Smooth muscle cell (in vitro differentiated cells): Measurements from ENCODE around the gene IRAK3. TPM values are rescaled to one million over a fixed set of nuclear protein-coding genes. Genes with fewer than 3 reads are reported as not detected.
"Not testable (repeated sequence)": the region's sequence is repeated elsewhere in the genome, so short reads cannot be mapped to it uniquely, and the experiment has no call there.

Experiments
- DNase-seq: peaks from one replicate; lab custom pipeline; 2025; ENCODE audit not compliant: unreplicated experiment; lab: John Stamatoyannopoulos, UW
- H2AFZ ChIP-seq: fragments of 200-600 bp; sonication (generic); 2 replicates; pipeline ENCODE4 v1.6.0; 2016; ENCODE audit warnings: antibody characterized with exemption, low read depth, mild to moderate bottlenecking
- H3F3A ChIP-seq: fragments of 200-600 bp; sonication (generic); 2 replicates; pipeline ENCODE4 v1.6.0; 2017; ENCODE audit warnings: antibody characterized with exemption, low read depth
- H3K27ac ChIP-seq: fragments of 200-600 bp; sonication (generic); 2 replicates; pipeline ENCODE4 v1.5.1; 2016; ENCODE audit warnings: low read depth, mild to moderate bottlenecking
- H3K27me3 ChIP-seq: fragments of 200-600 bp; sonication (generic); 2 replicates; pipeline ENCODE4 v1.6.1; 2016; ENCODE audit warnings: low read depth, mild to moderate bottlenecking
- H3K36me3 ChIP-seq: fragments of 200-600 bp; sonication (generic); 2 replicates; pipeline ENCODE4 v1.5.1; 2016; ENCODE audit warnings: low read depth
- H3K4me1 ChIP-seq: fragments of 200-600 bp; sonication (generic); 2 replicates; pipeline ENCODE4 v1.5.1; 2016; ENCODE audit warnings: low read depth
- H3K4me2 ChIP-seq: fragments of 200-600 bp; sonication (generic); 2 replicates; pipeline ENCODE4 v1.6.0; 2016; ENCODE audit warnings: mild to moderate bottlenecking
- H3K4me3 ChIP-seq: fragments of 200-600 bp; sonication (generic); 2 replicates; pipeline ENCODE4 v1.5.1; 2016; ENCODE audit warnings: mild to moderate bottlenecking
- H3K79me2 ChIP-seq: fragments of 200-600 bp; sonication (generic); 2 replicates; pipeline ENCODE4 v1.6.0; 2016; ENCODE audit warnings: low read depth, mild to moderate bottlenecking
- H3K9ac ChIP-seq: fragments of 200-600 bp; sonication (generic); 2 replicates; pipeline ENCODE4 v1.6.0; 2016; ENCODE audit warnings: low read depth
- H3K9me3 ChIP-seq: fragments of 200-600 bp; sonication (generic); replicated peaks from 2 replicates; pipeline ENCODE4 v1.5.1; 2016; ENCODE audit warnings: low read depth
- H4K20me1 ChIP-seq: fragments of 200-600 bp; sonication (generic); 2 replicates; pipeline ENCODE4 v1.6.0; 2016; ENCODE audit warnings: low read depth
- WGBS: methylation state at CpG from one replicate; pipeline ENCODE4 v1.1.7; 2016; ENCODE audit warnings: low lambda C conversion rate; 5-methylcytosine and 5-hydroxymethylcytosine counted together
- polyA plus RNA-seq: library from polyadenylated mRNA; unstranded; fragments of >200 nt; fragmentation: Nextera tagmentation; extraction: Ambion mirVana; gene quantifications from 2 replicates; pipeline ENCODE4 v1.2.1, GENCODE V29; 2016
- total RNA-seq: library from RNA; depleted of rRNA; stranded (reverse); fragments of >200 nt; gene quantifications from 2 replicates; pipeline ENCODE4 v1.2.3, GENCODE V29; 2014
- TF ChIP-seq, protein P1 (sequence below): fragments of 200-600 bp; sonication (generic); IDR thresholded peaks from 2 replicates; pipeline ENCODE4 v1.5.1; 2017; ENCODE audit warnings: borderline replicate concordance, mild to moderate bottlenecking, antibody characterized with exemption; ENCODE audit not compliant: insufficient read depth, poor library complexity, severe bottlenecking

Gene IRAK3
- total and polyA plus RNA-seq, 2 experiments from 2014 or later = 2.4 to 5.3 TPM

DNA sequence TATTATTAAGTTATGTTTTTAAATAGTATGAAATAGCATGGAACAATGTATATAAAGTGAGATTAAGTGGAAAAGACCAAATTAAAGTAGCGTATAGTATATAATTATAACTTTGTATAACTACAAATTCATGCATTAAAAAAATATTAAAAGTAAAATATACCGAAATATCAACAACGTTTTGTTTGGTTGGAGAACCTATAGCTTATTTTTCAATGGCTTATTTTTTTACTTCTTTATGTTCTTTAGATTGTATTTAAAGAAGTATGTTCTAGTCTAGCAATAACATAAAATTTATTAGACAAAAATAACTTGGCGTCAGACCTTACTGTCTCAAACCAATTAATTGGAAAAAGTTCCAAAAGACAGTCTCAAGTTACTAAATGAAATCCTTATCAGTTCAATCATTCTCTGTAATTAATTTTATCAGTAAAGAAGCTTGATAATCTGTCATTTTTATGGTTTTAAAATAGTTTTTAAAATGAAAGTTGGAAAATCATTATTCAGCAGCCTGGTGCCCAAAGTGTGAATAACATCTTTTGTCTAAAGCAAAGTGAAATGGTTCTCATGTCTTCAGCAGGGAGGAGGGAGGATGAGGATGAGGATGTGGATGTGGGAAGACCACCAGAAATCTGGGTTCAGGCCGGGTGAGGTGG, 46.7 kb downstream of the IRAK3 start:
- Histone ChIP-seq H3K27ac (no peak overlapping the region), H3K4me2 (peak overlapping the region; percentile 95), H3K27me3 (no peaks in the 10 kb centered on the region), H3K4me3 (peak overlapping the region; percentile 81), H3K9ac (no peak overlapping the region), H3K9me3 (no peaks in the 10 kb centered on the region), H3K36me3 (no peaks in the 10 kb centered on the region), H3F3A (peaks cover 7% of the 10 kb centered on the region), H4K20me1 (no peaks in the 10 kb centered on the region), H3K79me2 (no peaks in the 10 kb centered on the region), H3K4me1 (peaks cover 11% of the 10 kb centered on the region), H2AFZ (peak overlapping the region; percentile 95)
- TF ChIP-seq, protein P1, sequence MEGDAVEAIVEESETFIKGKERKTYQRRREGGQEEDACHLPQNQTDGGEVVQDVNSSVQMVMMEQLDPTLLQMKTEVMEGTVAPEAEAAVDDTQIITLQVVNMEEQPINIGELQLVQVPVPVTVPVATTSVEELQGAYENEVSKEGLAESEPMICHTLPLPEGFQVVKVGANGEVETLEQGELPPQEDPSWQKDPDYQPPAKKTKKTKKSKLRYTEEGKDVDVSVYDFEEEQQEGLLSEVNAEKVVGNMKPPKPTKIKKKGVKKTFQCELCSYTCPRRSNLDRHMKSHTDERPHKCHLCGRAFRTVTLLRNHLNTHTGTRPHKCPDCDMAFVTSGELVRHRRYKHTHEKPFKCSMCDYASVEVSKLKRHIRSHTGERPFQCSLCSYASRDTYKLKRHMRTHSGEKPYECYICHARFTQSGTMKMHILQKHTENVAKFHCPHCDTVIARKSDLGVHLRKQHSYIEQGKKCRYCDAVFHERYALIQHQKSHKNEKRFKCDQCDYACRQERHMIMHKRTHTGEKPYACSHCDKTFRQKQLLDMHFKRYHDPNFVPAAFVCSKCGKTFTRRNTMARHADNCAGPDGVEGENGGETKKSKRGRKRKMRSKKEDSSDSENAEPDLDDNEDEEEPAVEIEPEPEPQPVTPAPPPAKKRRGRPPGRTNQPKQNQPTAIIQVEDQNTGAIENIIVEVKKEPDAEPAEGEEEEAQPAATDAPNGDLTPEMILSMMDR = peak; percentile 18
- DNase-seq = no peak
- WGBS = 48% methylated on average over 5 of the region's 5 CpGs

DNA sequence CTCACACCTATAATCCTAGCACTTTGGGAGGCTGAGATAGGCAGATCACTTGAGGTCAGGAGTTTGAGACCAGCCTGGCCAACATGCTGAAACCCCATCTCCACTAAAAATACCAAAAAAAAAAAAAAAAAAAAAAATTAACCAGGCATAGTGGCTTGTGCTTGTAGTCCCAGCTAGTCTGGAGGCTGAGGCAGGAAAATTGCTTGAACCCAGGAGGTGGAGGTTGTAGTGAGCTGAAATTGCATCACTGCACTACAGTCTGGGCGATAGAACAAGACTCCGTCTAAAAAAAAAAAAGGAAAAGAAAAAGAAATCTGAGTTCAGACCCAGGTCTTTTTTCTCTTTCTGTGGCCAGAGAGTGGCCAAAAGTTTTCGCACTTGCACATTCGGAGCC, 47.3 kb downstream of the IRAK3 start:
- not testable (repeated sequence) for H3F3A ChIP-seq, H3K9ac ChIP-seq, H3K4me2 ChIP-seq, H3K9me3 ChIP-seq, DNase-seq, H3K27ac ChIP-seq, H3K36me3 ChIP-seq, H3K27me3 ChIP-seq, H3K79me2 ChIP-seq, H4K20me1 ChIP-seq, H3K4me3 ChIP-seq, H2AFZ ChIP-seq
- WGBS = 99% methylated on average over 4 of the region's 4 CpGs
- peaks cover 11% of the 10 kb centered on the region for H3K4me1 ChIP-seq

DNA sequence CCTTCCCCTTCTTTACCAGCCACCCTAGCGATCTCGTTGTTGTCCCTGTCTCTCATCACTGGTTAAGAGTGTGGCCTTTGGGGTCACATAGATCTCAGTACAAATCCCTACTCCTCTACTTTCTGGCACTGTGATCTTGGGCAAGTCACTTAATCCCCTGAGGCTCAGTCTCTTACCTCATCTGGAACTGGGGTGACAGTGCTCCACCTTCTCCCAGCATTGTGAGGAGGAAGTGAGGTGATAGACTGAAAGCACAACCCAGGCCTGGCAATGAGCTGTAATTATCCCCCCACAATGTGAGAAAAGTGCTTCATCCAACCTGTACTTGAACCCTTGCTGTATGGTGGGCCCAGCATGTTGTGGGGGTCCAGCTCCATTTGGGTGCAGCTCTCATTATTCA, 48.0 kb downstream of the IRAK3 start:
- Histone ChIP-seq H3F3A (peaks cover 7% of the 10 kb centered on the region), H3K9me3 (no peaks in the 10 kb centered on the region), H2AFZ (no peak overlapping the region), H3K36me3 (no peaks in the 10 kb centered on the region), H3K9ac (no peak overlapping the region), H3K27me3 (no peaks in the 10 kb centered on the region), H3K79me2 (no peaks in the 10 kb centered on the region), H3K27ac (no peak overlapping the region), H3K4me1 (peaks cover 11% of the 10 kb centered on the region), H3K4me3 (no peak overlapping the region), H3K4me2 (no peak overlapping the region), H4K20me1 (no peaks in the 10 kb centered on the region)
- WGBS = 81% methylated on average over 2 of the region's 2 CpGs
- no peak for DNase-seq
- TF ChIP-seq, protein P1 = no peak

DNA sequence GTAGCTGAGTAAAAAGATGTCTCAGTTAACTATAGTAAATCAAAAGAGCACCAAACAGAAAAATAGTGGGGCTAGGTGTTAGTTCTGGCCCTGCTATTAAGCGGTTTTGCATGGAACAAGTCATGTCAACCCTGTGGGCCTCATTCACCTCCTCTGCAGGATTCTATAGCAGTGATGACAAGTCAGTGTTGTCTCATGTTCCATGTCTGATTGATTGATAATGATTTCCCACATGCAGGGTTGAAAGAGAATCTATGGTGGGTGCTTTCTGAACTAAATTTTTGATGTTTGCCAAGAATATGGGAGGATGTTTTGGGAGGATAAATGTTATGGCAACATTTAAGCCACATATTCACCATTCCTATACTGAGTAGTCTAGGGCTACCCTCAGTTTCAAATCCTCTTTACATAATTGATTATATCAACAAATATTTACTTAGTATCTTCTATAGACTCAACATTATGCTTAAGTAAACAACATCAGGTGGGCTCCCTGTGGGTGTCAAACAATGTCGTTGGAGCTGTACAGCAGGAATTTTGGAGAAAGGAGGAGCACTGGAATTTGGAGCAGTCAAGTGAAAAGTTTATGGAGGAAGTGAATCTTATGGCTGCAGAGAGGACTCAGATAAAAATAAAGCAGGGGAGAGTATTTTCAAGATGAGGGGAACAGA, 48.6 kb downstream of the IRAK3 start:
- no peak overlapping the region for H3K4me2 ChIP-seq
- peaks cover 11% of the 10 kb centered on the region for H3K4me1 ChIP-seq
- no peaks in the 10 kb centered on the region for H3K27me3 ChIP-seq
- TF ChIP-seq, protein P1 = no peak
- peaks cover 7% of the 10 kb centered on the region for H3F3A ChIP-seq
- H3K27ac ChIP-seq = no peak overlapping the region
- DNase-seq = no peak
- H3K36me3 ChIP-seq = no peaks in the 10 kb centered on the region
- H3K9ac ChIP-seq = no peak overlapping the region
- no peaks in the 10 kb centered on the region for H3K9me3 ChIP-seq
- H4K20me1 ChIP-seq = no peaks in the 10 kb centered on the region
- 80% methylated on average over 2 of the region's 2 CpGs for WGBS
- no peak overlapping the region for H3K4me3 ChIP-seq
- no peaks in the 10 kb centered on the region for H3K79me2 ChIP-seq
- no peak overlapping the region for H2AFZ ChIP-seq
